ENCODE measurements around the gene ALK.

DNA sequence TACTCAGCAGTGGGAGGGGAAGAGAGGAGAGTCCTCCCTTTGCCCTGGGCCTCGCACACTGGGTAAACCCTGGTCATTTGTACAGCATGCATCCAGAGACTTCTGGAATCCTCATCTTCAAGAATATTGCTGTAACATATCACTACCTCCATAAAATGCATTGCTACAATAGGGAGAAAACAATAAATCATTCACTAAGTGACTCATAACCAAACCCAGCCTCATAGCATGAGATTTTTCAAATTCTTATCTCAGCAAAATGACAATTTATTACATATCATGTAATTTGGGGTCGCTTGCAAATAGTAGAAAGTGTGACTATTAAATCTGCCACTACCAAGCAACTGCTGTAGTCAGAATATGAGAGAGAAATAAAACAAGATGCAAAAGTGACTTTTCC is 189.4 kb downstream of the ALK start:
- TF ChIP-seq CTCF (IDR thresholded peaks at IDR 0.05) (no peak), EZH2 (IDR thresholded peaks at IDR 0.05; ENCODE audit: borderline replicate concordance, insufficient read depth, low read depth, low read length, poor library complexity, severe bottlenecking) (no peak)
